OCI-LY7 (cell line): ENCODE results near the gene CBLC.

Experiments
- CTCF ChIP-seq: fragments of 200-600 bp; sonication (generic); conservative IDR thresholded peaks from 2 replicates; pipeline ENCODE4 v1.5.1; 2014; ENCODE audit warnings: mild to moderate bottlenecking, antibody characterized with exemption, low read length, moderate library complexity, mixed read lengths
- EZH2phosphoT487 ChIP-seq: fragments of 200-600 bp; sonication (generic); IDR thresholded peaks from 2 replicates; pipeline ENCODE4 v1.6.1; 2018; ENCODE audit warnings: low read depth, borderline replicate concordance, mild to moderate bottlenecking, mixed run types, antibody characterized with exemption, low read length, moderate library complexity, mixed read lengths

GRCh38 chr19:44807162-44807561, 29.5 kb downstream of the CBLC start:
- no peak for TF ChIP-seq CTCF
- TF ChIP-seq EZH2phosphoT487, result no peak
